ENCODE measurements around the gene TNFSF13. TPM values are rescaled to one million over a fixed set of nuclear protein-coding genes. Genes with fewer than 3 reads are reported as not detected.

The TNFSF13 gene
- total RNA-seq, 2 experiments from 2014 or later: 4.0 to 6.9 TPM

DNA sequence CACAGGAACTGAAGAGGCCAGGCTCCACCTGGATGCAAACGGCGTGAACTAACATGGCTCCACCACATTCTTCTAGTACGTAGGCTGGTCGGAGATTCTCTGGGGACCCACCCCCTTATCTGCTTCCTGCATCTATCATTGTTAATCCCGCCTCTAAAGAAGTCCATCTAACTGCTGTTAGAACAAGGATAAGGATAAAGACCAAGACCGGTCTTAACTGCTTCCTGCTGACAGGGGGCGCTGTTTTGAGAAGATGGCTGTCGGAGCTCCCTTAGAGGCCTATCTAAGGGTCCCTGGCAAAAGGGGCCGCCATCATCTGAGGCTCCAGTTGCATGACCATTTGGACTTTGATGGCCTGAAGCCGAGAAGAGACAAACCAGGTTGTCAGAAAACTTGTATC lies 35.5 kb upstream of the TNFSF13 start:
- peaks cover 1% of the 10 kb centered on the region for H3K36me3 Mint-ChIP-seq (ENCODE audit: low read depth)
- H3K4me1 Mint-ChIP-seq (ENCODE audit: low read depth): peaks cover 3% of the 10 kb centered on the region
- no peak overlapping the region for H3K27ac Mint-ChIP-seq
- ChIA-PET POLR2A (interaction anchor here (0.7 to 1.7 kb wide), 4 partner anchors 12 to 44 kb away, joined by 3 to 5 read pairs (median 4); partner anchors contain the start of genes SENP3 and ZBTB4), CTCF (interaction anchor here (0.6 to 12.1 kb wide), 19 partner anchors 9 to 163 kb away, joined by 3 to 165 read pairs (median 4); partner anchors contain the start of genes SENP3, TMEM102, TNFSF12 and TNFSF13)
- TF ChIP-seq, protein P1, sequence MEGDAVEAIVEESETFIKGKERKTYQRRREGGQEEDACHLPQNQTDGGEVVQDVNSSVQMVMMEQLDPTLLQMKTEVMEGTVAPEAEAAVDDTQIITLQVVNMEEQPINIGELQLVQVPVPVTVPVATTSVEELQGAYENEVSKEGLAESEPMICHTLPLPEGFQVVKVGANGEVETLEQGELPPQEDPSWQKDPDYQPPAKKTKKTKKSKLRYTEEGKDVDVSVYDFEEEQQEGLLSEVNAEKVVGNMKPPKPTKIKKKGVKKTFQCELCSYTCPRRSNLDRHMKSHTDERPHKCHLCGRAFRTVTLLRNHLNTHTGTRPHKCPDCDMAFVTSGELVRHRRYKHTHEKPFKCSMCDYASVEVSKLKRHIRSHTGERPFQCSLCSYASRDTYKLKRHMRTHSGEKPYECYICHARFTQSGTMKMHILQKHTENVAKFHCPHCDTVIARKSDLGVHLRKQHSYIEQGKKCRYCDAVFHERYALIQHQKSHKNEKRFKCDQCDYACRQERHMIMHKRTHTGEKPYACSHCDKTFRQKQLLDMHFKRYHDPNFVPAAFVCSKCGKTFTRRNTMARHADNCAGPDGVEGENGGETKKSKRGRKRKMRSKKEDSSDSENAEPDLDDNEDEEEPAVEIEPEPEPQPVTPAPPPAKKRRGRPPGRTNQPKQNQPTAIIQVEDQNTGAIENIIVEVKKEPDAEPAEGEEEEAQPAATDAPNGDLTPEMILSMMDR (IDR thresholded peaks at IDR 0.05): peak; percentile 84
- intact Hi-C loops (cut with micrococcal nuclease): loop anchor here (5.0 kb wide), 1 partner anchor 39 kb away; the partner anchor contains the start of gene SENP3
- no peaks in the 10 kb centered on the region for H3K27me3 Mint-ChIP-seq
- H3K9me3 Mint-ChIP-seq: peaks cover 5% of the 10 kb centered on the region
- DNase-seq: peak; percentile 74
- H3K4me3 Mint-ChIP-seq: no peak overlapping the region
- peak; percentile 86 for ATAC-seq

DNA sequence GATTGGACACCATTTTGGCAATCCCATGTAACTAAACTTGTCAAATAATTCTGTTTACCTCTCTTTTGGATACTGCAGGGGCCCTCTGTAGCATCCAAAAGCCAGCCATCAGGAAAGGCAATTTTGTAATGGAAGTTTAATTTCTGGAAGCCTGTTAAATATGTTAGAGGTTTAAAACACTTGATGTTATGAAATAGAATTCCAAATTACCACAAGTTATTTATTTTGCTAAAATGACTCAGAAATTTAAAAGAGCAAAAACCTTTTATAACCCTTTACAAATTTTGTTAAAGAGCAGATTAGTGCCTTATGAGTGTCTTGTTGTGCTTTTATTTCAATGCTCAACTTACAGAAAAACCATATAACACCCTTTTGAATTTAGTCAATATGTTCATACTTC lies 29.7 kb upstream of the TNFSF13 start:
- Mint-ChIP-seq H3K9me3 (peaks cover 13% of the 10 kb centered on the region), H3K27ac (no peak overlapping the region), H3K36me3 (ENCODE audit: low read depth) (peaks cover 6% of the 10 kb centered on the region), H3K4me3 (no peak overlapping the region), H3K4me1 (ENCODE audit: low read depth) (no peaks in the 10 kb centered on the region), H3K27me3 (no peaks in the 10 kb centered on the region)
- intact Hi-C loops (cut with micrococcal nuclease): no loop called here
- TF ChIP-seq, protein P1 (IDR thresholded peaks at IDR 0.05): no peak
- ChIA-PET CTCF (interaction anchor here (4.7 to 12.1 kb wide), 2 partner anchors 15 to 31 kb away, joined by 31 to 165 read pairs; partner anchors contain the start of genes SENP3 and TNFSF13), POLR2A (interaction anchor here (0.6 kb wide), 1 partner anchor 24 kb away, joined by 3 read pairs; no protein-coding TSS in a partner anchor)
- ATAC-seq (no peak), DNase-seq (no peak)

- Mint-ChIP-seq H3K27ac (no peak overlapping the region), H3K36me3 (ENCODE audit: low read depth) (peaks cover 6% of the 10 kb centered on the region), H3K4me3 (no peak overlapping the region), H3K4me1 (ENCODE audit: low read depth) (no peaks in the 10 kb centered on the region), H3K9me3 (peaks cover 13% of the 10 kb centered on the region), H3K27me3 (no peaks in the 10 kb centered on the region)
- DNase-seq: no peak
- ChIA-PET CTCF (interaction anchor here (1.0 kb wide), 2 partner anchors 16 to 31 kb away, joined by 4 read pairs; no protein-coding TSS in a partner anchor), POLR2A (interaction anchor here (2.1 kb wide), 1 partner anchor 10 kb away, joined by 7 read pairs; no protein-coding TSS in a partner anchor)
- TF ChIP-seq, protein P1 (IDR thresholded peaks at IDR 0.05): no peak
- no peak for ATAC-seq
- intact Hi-C loops (cut with micrococcal nuclease): no loop called here
Measured at GRCh38 chr17:7530023-7530900, 28.3 kb upstream of the TNFSF13 start.

GRCh38 chr17:7538050-7538449 lies 20.5 kb upstream of the TNFSF13 start:
- no peak for ATAC-seq
- Mint-ChIP-seq H3K4me3 (no peak overlapping the region), H3K9me3 (no peaks in the 10 kb centered on the region), H3K27ac (no peak overlapping the region), H3K36me3 (ENCODE audit: low read depth) (no peaks in the 10 kb centered on the region), H3K27me3 (no peaks in the 10 kb centered on the region), H3K4me1 (ENCODE audit: low read depth) (no peaks in the 10 kb centered on the region)
- intact Hi-C loops (cut with micrococcal nuclease): no loop called here
- POLR2A ChIA-PET: interaction anchor here (1.4 kb wide), 1 partner anchor 23 kb away, joined by 5 read pairs; no protein-coding TSS in a partner anchor
- CTCF ChIA-PET: interaction anchor here (1.8 to 3.0 kb wide), 3 partner anchors 23 to 182 kb away, joined by 4 to 17 read pairs (median 9); partner anchors contain the start of gene SENP3
- no peak for DNase-seq
- TF ChIP-seq, protein P1 (IDR thresholded peaks at IDR 0.05): no peak

Measured in activated CD8-positive, alpha-beta T cell treated with anti-CD3 and anti-CD28 coated beads for 36 hours (primary cell).